Activated B cell treated with CpG ODN at 0.5 μM for 24 hours (primary cell): Measurements from ENCODE around the gene LONP2. TPM values are rescaled to one million over a fixed set of nuclear protein-coding genes. Genes with fewer than 3 reads are reported as not detected.
"Not testable (repeated sequence)": the region's sequence is repeated elsewhere in the genome, so short reads cannot be mapped to it uniquely, and the experiment has no call there.

ENCODE experiments used
- ATAC-seq: fragments of 200-7000 bp; cut with Tn5 transposase; one replicate; pipeline ENCODE4 v1.10.0; 2021; ENCODE audit warnings: low read depth, mild to moderate bottlenecking, moderate library complexity
- CTCF ChIA-PET: fragments of 350-600 bp; sonication (Branson Sonifier 250); formaldehyde crosslinking; loops from one replicate; lab custom pipeline; 2021; ENCODE audit warnings: antibody characterized with exemption; lab: Charles Lee
- POLR2A ChIA-PET: fragments of 350-600 bp; sonication (Branson Sonifier 250); formaldehyde crosslinking; loops from one replicate; lab custom pipeline; 2021; ENCODE audit warnings: antibody characterized with exemption; lab: Charles Lee
- DNase-seq: peaks from one replicate; pipeline ENCODE4 v3.0.0; 2022
- H3K27ac Mint-ChIP-seq: one replicate; pipeline ENCODE4 v1.8.0; 2020; ENCODE audit warnings: mixed read lengths
- H3K27me3 Mint-ChIP-seq: one replicate; pipeline ENCODE4 v1.8.0; 2021; ENCODE audit warnings: mixed read lengths
- H3K36me3 Mint-ChIP-seq: one replicate; pipeline ENCODE4 v1.8.0; 2021; ENCODE audit warnings: low read depth, mixed read lengths
- H3K4me1 Mint-ChIP-seq: one replicate; pipeline ENCODE4 v1.8.0; 2021; ENCODE audit warnings: mixed read lengths
- H3K4me3 Mint-ChIP-seq: one replicate; pipeline ENCODE4 v1.8.0; 2020; ENCODE audit warnings: mild to moderate bottlenecking, mixed read lengths
- H3K9me3 Mint-ChIP-seq: one replicate; pipeline ENCODE4 v1.8.0; 2020; ENCODE audit warnings: mixed read lengths
- intact Hi-C: fragments of 100-400 bp; cut with micrococcal nuclease; formaldehyde crosslinking; loops from one replicate; pipeline ENCODE4 v1.15.1; 2024
- total RNA-seq: library from RNA; stranded (reverse); gene quantifications from 2 replicates; pipeline ENCODE4 v1.2.3, GENCODE V29; 2022
- TF ChIP-seq, protein P1 (sequence below): fragments of 200-600 bp; IDR thresholded peaks from one replicate; pipeline ENCODE4 v1.8.0; 2022; ENCODE audit warnings: antibody characterized with exemption, mild to moderate bottlenecking

The LONP2 gene
- total RNA-seq, 1 donor from 2014 or later = 72.7 TPM

DNA sequence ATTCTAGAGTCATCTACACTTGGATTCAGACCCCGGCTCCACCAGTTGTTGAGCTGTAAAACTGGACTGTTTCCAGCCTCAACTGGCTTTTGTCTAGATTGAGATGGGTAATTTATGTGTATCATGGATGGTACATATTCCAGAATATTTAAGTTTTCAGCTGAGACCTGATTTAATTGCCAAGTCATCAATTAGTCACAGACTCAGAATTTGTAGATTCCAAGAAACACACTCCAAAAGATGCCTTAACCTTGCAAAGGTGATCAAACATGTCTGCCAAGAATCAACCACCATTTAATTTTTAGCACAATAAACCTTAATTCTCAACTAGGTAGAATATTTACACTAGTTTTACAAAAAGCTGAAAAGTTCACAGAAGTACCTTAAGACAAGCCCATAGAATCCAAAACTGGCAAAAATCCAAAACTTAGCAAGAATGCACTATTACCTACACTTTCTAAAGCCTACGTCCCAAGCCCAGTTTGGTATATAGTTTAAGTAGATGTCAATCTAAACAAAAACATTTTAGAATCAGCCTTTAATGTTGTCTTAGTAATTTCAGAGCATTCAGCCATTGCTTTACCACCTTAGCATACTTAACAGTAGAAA, 123.4 kb downstream of the LONP2 start:
- Mint-ChIP-seq H3K27me3 (no peaks in the 10 kb centered on the region), H3K4me1 (peaks cover 61% of the 10 kb centered on the region), H3K36me3 (peaks cover 5% of the 10 kb centered on the region), H3K4me3 (no peak overlapping the region), H3K9me3 (no peaks in the 10 kb centered on the region), H3K27ac (peak overlapping the region; percentile 96)
- CTCF ChIA-PET = interaction anchor here (1.5 kb wide), 1 partner anchor 256 kb away, joined by 6 read pairs; no protein-coding TSS in a partner anchor
- POLR2A ChIA-PET = interaction anchor here (2.1 to 2.8 kb wide), 2 partner anchors 11 to 18 kb away, joined by 10 to 49 read pairs; partner anchors contain the start of gene SIAH1
- ATAC-seq (no peak), DNase-seq (no peak)
- intact Hi-C loops = loop anchor here (2.0 to 5.0 kb wide), 3 partner anchors 65 to 1225 kb away; partner anchors contain the start of gene NETO2
- TF ChIP-seq, protein P1, sequence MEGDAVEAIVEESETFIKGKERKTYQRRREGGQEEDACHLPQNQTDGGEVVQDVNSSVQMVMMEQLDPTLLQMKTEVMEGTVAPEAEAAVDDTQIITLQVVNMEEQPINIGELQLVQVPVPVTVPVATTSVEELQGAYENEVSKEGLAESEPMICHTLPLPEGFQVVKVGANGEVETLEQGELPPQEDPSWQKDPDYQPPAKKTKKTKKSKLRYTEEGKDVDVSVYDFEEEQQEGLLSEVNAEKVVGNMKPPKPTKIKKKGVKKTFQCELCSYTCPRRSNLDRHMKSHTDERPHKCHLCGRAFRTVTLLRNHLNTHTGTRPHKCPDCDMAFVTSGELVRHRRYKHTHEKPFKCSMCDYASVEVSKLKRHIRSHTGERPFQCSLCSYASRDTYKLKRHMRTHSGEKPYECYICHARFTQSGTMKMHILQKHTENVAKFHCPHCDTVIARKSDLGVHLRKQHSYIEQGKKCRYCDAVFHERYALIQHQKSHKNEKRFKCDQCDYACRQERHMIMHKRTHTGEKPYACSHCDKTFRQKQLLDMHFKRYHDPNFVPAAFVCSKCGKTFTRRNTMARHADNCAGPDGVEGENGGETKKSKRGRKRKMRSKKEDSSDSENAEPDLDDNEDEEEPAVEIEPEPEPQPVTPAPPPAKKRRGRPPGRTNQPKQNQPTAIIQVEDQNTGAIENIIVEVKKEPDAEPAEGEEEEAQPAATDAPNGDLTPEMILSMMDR = no peak

DNA sequence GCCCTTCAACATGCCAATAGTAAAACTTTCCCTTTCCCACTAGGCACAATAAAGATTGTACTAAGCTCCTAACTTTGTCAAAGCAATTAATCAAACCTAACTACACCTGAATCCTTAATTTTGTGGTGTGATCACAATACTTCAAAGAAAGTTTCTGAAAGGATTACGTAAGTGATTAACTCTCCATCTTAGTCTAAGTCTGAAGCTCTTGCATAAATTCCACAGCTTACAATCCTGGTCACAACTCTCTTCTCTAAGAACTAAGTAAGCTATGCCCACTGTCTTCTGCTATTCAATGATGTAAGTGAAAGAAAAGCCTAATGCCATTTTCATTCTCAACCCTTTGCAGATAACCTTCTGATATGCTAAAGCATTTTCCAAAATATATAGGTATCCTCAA, 125.7 kb downstream of the LONP2 start:
- peaks cover 5% of the 10 kb centered on the region for H3K36me3 Mint-ChIP-seq
- DNase-seq (no peak), ATAC-seq (no peak)
- no peaks in the 10 kb centered on the region for H3K9me3 Mint-ChIP-seq
- peaks cover 52% of the 10 kb centered on the region for H3K4me1 Mint-ChIP-seq
- ChIA-PET POLR2A (interaction anchor here (1.4 kb wide), 1 partner anchor 9 kb away, joined by 3 read pairs; no protein-coding TSS in a partner anchor), CTCF (interaction anchor here (1.0 to 1.7 kb wide), 2 partner anchors 157 to 254 kb away, joined by 4 to 7 read pairs; no protein-coding TSS in a partner anchor)
- intact Hi-C loops = loop anchor here (5.0 kb wide), 2 partner anchors 63 to 1227 kb away; partner anchors contain the start of gene NETO2
- H3K27me3 Mint-ChIP-seq = no peaks in the 10 kb centered on the region
- no peak overlapping the region for H3K27ac Mint-ChIP-seq
- H3K4me3 Mint-ChIP-seq = no peak overlapping the region
- TF ChIP-seq, protein P1 = no peak

DNA sequence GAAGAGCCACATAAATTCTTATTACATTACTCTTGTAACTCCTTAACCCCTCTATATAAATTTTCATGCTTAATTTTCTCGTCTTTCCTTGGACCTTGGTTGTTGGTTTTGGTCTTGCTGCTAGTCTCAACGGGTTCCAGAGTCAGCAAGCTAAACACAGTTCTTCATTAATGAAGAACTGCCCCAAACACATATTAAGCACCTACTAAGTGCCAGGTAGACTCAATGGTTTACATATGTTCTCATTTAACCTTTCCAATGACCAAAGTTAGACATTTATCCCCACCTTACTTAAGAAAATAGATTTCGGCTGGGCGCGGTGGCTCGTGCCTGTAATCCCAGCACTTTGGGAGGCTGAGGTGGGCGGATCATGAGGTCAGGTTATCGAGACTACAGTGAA, 126.1 kb downstream of the LONP2 start:
- TF ChIP-seq, protein P1 = no peak
- no peaks in the 10 kb centered on the region for H3K27me3 Mint-ChIP-seq
- no peak for ATAC-seq
- POLR2A ChIA-PET = interaction anchor here (1.4 kb wide), 1 partner anchor 8 kb away, joined by 3 read pairs; no protein-coding TSS in a partner anchor
- no peak for DNase-seq
- H3K4me1 Mint-ChIP-seq = peaks cover 47% of the 10 kb centered on the region
- no peak overlapping the region for H3K4me3 Mint-ChIP-seq
- intact Hi-C loops = no loop called here
- H3K36me3 Mint-ChIP-seq = peaks cover 5% of the 10 kb centered on the region
- CTCF ChIA-PET = interaction anchor here (1.0 to 1.7 kb wide), 2 partner anchors 156 to 253 kb away, joined by 4 to 7 read pairs; no protein-coding TSS in a partner anchor
- H3K9me3 Mint-ChIP-seq = no peaks in the 10 kb centered on the region
- no peak overlapping the region for H3K27ac Mint-ChIP-seq

DNA sequence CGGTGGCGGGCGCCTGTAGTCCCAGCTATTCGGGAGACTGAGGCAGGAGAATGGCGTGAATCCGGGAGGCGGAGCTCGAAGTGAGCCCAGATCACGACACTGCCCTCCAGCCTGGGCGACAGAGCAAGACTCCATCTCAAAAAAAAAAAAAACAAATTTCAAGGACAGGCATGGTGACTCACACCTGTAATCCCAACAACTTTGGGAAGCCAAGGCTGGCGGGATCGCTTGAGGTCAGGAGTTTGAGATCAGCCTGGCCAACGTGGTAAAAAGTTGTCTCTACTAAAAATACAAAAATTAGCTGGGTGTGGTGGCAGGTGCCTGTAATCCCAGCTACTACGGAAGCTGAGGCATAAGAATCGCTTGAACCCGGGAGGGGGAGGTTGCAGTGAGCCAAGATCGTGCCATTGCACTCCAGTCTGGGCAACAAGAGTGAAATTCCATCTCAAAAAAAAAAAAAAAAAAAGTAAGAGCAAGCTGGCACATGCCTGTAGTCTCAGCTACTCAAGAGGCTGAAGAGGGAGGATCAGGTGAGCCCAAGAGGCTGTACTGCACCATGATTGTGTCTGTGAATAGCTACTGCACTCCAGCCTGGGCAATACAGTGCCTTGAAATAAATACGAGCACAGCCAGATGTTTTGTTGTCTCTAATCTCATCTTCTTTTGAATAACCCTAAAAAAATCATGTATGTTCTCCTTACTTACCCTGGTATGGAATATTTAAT, 126.7 kb downstream of the LONP2 start:
- H3K27ac Mint-ChIP-seq, H3K4me3 Mint-ChIP-seq, CTCF ChIA-PET, POLR2A ChIA-PET, intact Hi-C loops, H3K9me3 Mint-ChIP-seq, DNase-seq, H3K27me3 Mint-ChIP-seq, ATAC-seq, H3K36me3 Mint-ChIP-seq: not testable (repeated sequence)
- peaks cover 42% of the 10 kb centered on the region for H3K4me1 Mint-ChIP-seq

DNA sequence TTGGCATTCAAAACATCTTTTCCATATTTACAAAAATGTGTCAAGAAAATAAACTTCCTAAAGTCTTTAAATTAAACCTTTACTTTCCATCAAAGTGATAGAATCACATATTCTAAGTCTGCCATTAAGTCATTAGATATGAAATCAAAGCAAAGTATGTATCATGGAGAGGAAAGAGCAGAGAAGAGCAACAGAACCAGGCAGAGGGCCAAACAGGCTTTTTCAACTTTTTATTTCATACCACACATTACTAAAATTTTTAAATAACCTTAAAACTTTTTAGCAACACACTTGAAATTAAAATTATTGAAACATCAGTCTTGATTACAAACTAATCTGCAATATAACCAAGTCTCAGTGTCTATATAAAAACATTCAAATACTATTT, 127.3 kb downstream of the LONP2 start:
- CTCF ChIA-PET = no interaction called here

More for the DNA sequence above, 127.3 kb downstream of the LONP2 start:
- DNase-seq = no peak
- intact Hi-C loops = no loop called here
- POLR2A ChIA-PET = interaction anchor here (0.6 kb wide), 1 partner anchor 83 kb away, joined by 5 read pairs; no protein-coding TSS in a partner anchor
- Mint-ChIP-seq H3K36me3 (peaks cover under 1% of the 10 kb centered on the region), H3K4me1 (peaks cover 40% of the 10 kb centered on the region), H3K4me3 (no peak overlapping the region), H3K9me3 (no peaks in the 10 kb centered on the region), H3K27me3 (no peaks in the 10 kb centered on the region), H3K27ac (no peak overlapping the region)
- ATAC-seq = no peak
- TF ChIP-seq, protein P1 = no peak
